CD4-positive, alpha-beta T cell treated with Interleukin-1 beta for 1 hour (primary cell): ENCODE results near the gene DNAJC16.

Experiments
- DNase-seq, 2 donors: peaks; one replicate each; pipeline ENCODE4 v3.0.0-alpha.2; 2020 to 2022

DNAJC16 gene

DNA sequence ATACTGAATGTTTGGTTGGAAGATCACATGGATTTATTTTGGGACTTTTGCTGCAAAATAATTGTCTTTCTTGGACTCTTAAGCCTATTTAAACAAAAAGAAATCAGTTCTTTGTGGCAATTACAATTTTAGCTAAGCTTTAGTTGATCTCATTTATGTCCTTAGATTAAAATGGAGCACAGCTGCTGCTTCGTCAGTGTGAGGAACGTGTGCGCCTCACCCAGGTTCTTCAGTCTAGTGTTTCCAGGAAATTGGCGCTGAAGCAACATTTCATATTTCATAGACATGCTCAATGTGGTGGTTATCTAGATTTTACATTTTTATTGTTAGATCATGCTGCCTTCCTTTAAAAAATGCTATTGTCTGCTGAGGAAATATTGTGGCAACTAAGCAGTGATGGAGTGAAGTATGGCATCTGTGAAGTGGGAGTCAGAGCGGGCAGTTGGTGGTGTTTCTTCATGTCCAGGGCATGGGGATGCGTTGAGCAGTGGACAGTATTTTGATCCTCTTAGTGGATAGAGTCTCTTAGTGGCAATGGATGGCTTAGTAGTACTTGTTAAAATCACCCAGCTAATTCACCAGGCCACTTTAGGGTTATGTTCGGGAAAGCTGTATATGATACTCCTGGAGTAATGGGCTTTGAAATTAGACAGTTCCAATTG, 96.2 kb downstream of the DNAJC16 start:
- DNase-seq, result no peak

DNA sequence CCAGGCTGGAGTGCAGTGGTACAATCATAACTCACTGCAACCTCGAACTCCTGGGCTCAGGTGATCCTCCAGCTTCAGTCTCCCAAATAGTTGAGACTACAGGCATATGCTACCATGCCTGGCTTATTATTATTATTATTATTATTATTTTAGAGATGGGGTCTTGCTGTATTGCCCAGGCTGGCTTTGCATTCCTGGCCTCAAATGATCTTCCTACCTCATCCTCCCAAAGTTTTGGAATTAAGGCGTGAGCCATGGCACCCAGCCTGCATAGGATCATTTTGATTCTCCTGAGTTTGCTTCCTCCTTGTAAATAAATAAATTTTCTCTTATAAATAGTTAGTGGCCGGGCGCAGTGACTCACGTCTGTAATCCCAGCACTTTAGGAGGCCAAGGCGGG, 96.8 kb downstream of the DNAJC16 start:
- no peak for DNase-seq

DNA sequence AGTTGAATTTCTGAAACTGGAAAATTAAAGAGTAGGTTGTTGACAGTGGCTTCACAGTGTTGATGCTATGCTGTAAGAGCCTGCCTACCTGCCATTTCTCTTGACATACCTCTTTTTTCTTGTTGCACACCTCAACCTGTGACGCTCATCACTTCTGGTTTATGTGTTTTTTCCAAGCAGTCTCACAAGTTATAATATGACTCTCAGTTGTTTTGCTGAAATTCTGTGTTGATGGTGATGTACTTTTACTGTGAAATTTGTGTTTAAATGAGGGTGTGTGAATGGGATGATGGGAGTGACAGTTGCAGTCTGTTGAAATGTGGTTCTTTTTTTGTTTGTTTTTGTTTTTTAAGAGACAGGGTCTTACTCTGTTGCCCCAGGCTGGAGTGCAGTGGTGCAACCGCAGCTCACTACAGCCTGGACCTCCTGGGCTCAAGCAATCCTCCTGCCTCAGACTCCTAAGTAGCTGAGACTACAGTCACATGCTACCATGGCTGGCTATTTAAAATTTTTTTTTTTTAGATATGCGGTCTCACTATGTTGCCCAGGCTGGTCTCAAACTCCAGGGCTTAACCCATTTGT, 97.6 kb downstream of the DNAJC16 start:
- DNase-seq, result no peak

DNA sequence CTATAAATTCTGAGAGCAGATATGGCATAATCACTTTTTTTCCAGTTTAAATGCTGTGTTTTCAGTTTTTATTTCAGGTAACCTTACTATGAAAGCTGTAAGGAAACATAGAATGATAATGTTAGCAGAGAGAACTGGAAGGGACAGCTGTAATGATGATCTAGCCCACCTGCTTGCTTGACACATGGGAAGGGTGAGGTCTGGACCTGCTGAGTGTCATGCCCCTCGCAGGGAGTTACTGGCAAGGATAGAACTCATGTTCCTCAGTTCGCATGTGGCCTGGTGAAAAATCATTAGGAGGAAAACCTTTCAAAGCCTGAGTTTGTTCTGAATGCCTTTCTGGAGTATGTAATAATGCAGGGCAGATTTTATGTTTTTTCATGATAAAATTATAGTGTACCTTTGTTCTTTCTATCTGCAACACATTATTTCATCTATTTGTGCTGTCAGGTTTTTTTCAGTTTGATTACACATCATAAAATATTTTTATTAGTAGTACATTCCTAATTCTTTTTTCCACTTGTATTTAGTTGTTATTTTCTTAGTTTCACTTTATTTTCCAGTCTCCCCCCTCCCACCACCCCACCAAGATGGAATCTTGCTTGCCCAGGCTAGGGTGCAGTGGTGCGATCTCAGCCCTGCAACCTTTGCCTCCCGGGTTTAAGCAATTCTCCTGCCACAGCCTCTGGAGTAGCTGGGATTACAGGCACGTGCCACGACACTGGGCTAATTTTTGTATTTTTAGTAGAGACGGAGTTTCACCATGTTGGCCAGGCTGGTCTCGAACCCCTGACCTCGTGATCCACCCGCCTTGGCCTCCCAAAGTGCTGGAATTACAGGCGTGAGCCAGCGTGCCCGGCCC, 98.6 kb downstream of the DNAJC16 start:
- DNase-seq, result no peak
